AG04449 (cell line): ENCODE data around the gene PRPF40B.

Experiments used
- CTCF ChIA-PET: fragments of 350-600 bp; formaldehyde crosslinking; extraction: SDS; loops from one replicate; lab custom pipeline; 2021; ENCODE audit warnings: antibody characterized with exemption; lab: Yijun Ruan, JAX
- POLR2A ChIA-PET: fragments of 400-600, 350-600 bp; formaldehyde crosslinking; extraction: SDS; loops from one replicate; lab custom pipeline; 2020; ENCODE audit warnings: antibody characterized with exemption, inconsistent platforms; lab: Yijun Ruan, JAX
- DNase-seq: peaks from one replicate; pipeline ENCODE4 v3.0.0-alpha.2; 2010; ENCODE audit warnings: low read depth, low spot score
- H3K4me3 ChIP-seq: 2 replicates; pipeline ENCODE4 v1.5.1; 2011; ENCODE audit warnings: low read depth, mild to moderate bottlenecking, control low read depth, low read length
- TF ChIP-seq, protein P1 (sequence below): IDR thresholded peaks from one replicate; pipeline ENCODE4 v1.5.1; 2011; ENCODE audit warnings: mild to moderate bottlenecking, moderate library complexity, low read length, control low read depth, inconsistent platforms; ENCODE audit not compliant: insufficient read depth; ENCODE audit errors: missing control alignments

PRPF40B gene

DNA sequence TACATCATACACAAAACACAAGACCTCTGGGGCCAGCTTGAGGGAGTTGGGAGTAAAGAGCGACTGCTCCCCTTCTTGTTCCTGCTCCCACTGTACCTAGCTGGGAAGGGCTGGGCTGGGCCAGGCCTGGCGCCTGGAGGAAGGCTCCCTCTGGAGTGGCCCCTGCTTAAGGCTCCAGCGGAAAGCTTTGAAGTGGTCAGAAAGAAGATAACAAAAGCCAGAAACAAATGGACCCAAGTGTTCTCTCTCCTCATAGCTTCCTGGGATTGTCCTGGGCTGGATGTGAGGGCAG is 25.3 kb downstream of the PRPF40B start:
- no peak for DNase-seq
- ChIA-PET CTCF (interaction anchor here (0.7 to 23.1 kb wide), 14 partner anchors 11 to 317 kb away, joined by 3 to 766 read pairs (median 5); partner anchors contain the start of genes FMNL3, PRPF40B and TMBIM6), POLR2A (interaction anchor here (0.6 to 1.6 kb wide), 6 partner anchors 15 to 114 kb away, joined by 3 to 11 read pairs (median 4); partner anchors contain the start of genes FMNL3 and TMBIM6)
- TF ChIP-seq, protein P1, sequence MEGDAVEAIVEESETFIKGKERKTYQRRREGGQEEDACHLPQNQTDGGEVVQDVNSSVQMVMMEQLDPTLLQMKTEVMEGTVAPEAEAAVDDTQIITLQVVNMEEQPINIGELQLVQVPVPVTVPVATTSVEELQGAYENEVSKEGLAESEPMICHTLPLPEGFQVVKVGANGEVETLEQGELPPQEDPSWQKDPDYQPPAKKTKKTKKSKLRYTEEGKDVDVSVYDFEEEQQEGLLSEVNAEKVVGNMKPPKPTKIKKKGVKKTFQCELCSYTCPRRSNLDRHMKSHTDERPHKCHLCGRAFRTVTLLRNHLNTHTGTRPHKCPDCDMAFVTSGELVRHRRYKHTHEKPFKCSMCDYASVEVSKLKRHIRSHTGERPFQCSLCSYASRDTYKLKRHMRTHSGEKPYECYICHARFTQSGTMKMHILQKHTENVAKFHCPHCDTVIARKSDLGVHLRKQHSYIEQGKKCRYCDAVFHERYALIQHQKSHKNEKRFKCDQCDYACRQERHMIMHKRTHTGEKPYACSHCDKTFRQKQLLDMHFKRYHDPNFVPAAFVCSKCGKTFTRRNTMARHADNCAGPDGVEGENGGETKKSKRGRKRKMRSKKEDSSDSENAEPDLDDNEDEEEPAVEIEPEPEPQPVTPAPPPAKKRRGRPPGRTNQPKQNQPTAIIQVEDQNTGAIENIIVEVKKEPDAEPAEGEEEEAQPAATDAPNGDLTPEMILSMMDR = no peak
- H3K4me3 ChIP-seq = no peak overlapping the region

DNA sequence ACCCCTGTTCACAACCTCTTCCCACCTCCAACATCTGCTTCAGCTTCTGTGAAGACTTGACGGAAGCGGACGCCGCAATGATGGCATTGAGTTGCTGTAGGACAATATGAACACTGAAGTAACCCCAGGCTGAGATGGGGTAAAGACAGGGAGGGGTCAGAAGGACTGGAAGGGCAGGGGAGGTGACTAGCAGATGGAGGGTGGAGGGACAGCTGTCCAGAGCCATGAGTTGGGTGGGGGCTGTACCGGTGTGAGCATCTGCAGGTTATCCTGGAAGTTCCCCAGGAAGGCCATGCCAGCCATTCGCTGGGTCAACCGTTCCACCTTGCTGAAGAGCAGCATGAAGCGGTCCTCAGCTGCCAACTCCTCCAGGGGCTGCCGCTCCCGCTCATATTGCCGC is 26.1 kb downstream of the PRPF40B start:
- H3K4me3 ChIP-seq = no peak overlapping the region
- ChIA-PET CTCF (interaction anchor here (0.8 to 23.1 kb wide), 6 partner anchors 14 to 113 kb away, joined by 3 to 766 read pairs (median 20); partner anchors contain the start of genes FMNL3 and TMBIM6), POLR2A (interaction anchor here (1.0 to 1.6 kb wide), 3 partner anchors 24 to 92 kb away, joined by 3 to 11 read pairs (median 5); partner anchors contain the start of gene TMBIM6)
- TF ChIP-seq, protein P1 = no peak
- no peak for DNase-seq

DNA sequence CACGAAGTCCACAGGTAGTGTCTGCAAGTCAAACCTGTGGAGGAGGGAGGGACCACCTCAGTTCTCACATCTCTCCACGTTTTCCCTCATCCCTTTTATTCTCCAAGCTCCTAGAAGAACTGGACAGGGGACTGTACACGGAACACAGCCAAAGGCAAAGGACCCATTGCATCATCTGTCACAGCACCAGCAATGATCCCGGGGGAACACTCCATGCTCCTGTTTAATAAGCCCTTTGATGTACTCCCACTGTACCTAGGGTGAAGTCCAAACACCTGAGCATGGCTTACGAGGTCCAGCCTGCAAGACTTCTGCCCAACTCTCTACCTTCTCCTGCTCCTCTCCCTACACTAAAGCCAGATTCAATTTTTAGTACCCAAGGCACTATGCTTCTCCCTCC is 26.5 kb downstream of the PRPF40B start:
- TF ChIP-seq, protein P1 = no peak
- ChIA-PET CTCF (interaction anchor here (0.8 to 23.1 kb wide), 5 partner anchors 16 to 112 kb away, joined by 3 to 766 read pairs (median 19); partner anchors contain the start of genes FMNL3 and TMBIM6), POLR2A (interaction anchor here (0.7 kb wide), 1 partner anchor 25 kb away, joined by 3 read pairs; no protein-coding TSS in a partner anchor)
- DNase-seq = no peak
- H3K4me3 ChIP-seq = no peak overlapping the region

DNA sequence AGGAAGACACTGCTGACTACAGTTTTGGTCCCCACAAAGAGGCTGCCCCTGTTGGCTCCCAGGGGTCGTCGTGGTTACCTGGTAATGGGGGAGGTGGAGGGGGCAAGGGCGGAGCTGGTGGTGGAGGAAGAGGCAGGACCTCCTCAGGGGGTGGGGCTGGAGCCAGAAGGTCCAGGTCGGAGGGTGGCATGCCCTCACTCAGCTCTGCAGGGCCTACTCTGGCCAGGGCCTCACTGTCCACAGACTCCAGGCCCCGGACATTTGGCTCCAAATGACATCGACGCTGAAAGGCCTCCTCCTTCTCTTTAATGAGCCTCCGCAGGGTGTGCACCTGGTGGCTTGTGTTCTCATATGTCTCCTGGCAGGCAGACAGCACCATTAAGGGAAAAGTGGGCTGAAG is 28.5 kb downstream of the PRPF40B start:
- ChIA-PET POLR2A (no interaction called here), CTCF (interaction anchor here (0.8 to 23.1 kb wide), 4 partner anchors 8 to 89 kb away, joined by 3 to 766 read pairs (median 152); partner anchors contain the start of genes FMNL3 and TMBIM6)
- TF ChIP-seq, protein P1 = no peak
- H3K4me3 ChIP-seq = no peak overlapping the region
- no peak for DNase-seq

DNA sequence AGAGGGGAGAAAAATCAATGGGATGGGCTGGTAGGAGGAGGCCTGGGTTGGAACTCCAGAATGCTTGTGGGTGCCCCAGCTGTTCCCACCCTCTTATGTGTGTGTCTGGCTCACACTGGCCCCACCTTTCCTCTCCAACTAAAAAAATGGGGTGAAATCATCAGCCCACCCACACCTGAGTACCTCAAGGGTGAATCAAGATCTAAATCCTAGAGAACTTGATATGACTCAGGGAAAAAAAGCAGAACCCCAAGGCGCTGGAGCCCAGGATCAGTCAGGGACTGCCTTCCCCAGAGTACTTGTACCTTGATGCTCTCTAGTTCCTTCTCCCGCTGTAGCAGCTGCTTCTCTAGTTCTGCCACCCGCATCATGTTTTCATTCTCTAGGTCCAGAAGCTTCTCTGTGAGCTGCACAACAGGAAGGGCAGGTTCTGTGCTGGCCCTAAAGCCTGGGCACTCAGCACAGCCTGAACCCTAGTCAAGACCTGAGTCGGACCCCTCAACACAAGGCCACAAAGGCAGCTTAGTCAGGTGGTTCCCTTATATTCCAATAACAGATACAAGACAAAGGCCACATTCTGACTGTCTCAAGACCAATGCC is 29.7 kb downstream of the PRPF40B start:
- TF ChIP-seq, protein P1 = no peak
- CTCF ChIA-PET = interaction anchor here (0.8 to 23.1 kb wide), 7 partner anchors 7 to 104 kb away, joined by 3 to 766 read pairs (median 15); partner anchors contain the start of gene FMNL3
- POLR2A ChIA-PET = no interaction called here
- no peak overlapping the region for H3K4me3 ChIP-seq
- no peak for DNase-seq

DNA sequence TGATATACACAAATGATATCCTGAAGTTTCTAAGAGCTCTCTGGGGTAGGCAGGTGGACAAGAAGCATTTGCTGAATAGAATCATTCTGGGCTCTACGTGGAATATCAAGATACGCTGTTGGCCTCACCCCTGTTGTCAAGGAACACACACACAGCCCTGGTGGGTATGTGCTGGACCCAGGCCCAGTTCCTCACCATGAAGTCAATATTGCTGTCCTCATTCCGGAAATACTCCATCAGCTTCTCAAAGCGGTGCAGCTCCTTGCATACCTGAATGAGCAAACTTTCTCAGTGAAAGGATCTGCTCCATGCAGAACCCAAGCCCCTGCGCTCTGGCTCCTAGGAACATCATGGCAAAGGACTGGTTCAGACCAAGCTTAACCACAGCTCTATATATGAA is 31.4 kb downstream of the PRPF40B start:
- TF ChIP-seq, protein P1 = no peak
- CTCF ChIA-PET = interaction anchor here (1.0 to 23.1 kb wide), 8 partner anchors 9 to 86 kb away, joined by 3 to 766 read pairs (median 13); partner anchors contain the start of genes FMNL3, PRPF40B and TMBIM6
- DNase-seq = no peak
- POLR2A ChIA-PET = interaction anchor here (0.6 kb wide), 1 partner anchor 8 kb away, joined by 3 read pairs; no protein-coding TSS in a partner anchor
- H3K4me3 ChIP-seq = no peak overlapping the region
